ENCODE results near the gene PSTPIP2. TPM values are rescaled to one million over a fixed set of nuclear protein-coding genes. Genes with fewer than 3 reads are reported as not detected.

Gene PSTPIP2
- total and polyA plus RNA-seq, 9 of the 15 experiments (the other 6 are each of a cell fraction or from before 2014, with no cell fraction given): 14.0 to 45.7 (median 27.1) TPM

DNA sequence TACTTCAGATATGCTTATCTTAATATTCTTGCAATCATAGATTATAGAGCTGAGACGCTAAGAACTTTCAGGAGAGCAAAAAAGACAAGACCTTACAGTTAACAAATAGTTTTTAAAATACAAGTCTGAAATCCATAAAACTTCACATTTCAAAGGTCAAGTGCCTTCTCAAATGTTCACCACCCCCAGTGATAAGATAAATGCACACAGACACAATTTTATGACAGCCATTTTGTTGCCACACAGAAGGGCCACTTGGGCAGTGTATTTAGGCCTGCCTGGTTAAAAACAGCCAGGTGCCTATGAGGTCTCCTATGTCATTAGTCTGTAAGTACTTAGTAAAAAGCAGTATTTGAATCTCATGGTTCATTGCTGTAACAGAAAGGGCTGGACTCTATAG lies 8.1 kb upstream of the PSTPIP2 start:
- ChIA-PET CTCF (ENCODE audit: low intra/inter-chr PET ratio) (no interaction called here), POLR2A (interaction anchor here (0.5 to 0.6 kb wide), 2 partner anchors 8 to 657 kb away, joined by 3 to 5 read pairs; partner anchors contain the start of gene PSTPIP2)
- ATAC-seq (no peak), DNase-seq (ENCODE audit: extremely low read depth in 1 of 4, low spot score in 3 of 4) (no peak), FAIRE-seq (no peak)
- H3K36me3 ChIP-seq (ENCODE audit: control insufficient read depth, insufficient read depth, low read length): peaks cover 54% of the 10 kb centered on the region
- in situ Hi-C loops (cut with MboI) (no loop called here), intact Hi-C loops (cut with micrococcal nuclease) (no loop called here)
- no peaks in the 10 kb centered on the region for H3K9me3 ChIP-seq (replicated peaks; ENCODE audit: control insufficient read depth, insufficient read depth, low read depth, low read length)
- no peak overlapping the region for H3K9ac ChIP-seq (ENCODE audit: insufficient read depth in 1 of 2, low read depth in 2 of 2, low read length in 2 of 2)
- BruUV-seq (replicated peaks): no TSS peak
- no peaks in the 10 kb centered on the region for H3K9me1 ChIP-seq (ENCODE audit: control insufficient read depth, insufficient read depth, low read length)
- H2AFZ ChIP-seq (ENCODE audit: low read depth, low read length): no peak overlapping the region
- H3K4me3 ChIP-seq: no peak overlapping the region
- H3K4me1 ChIP-seq (replicated peaks in 1 of 2; ENCODE audit: control insufficient read depth in 2 of 2, insufficient read depth in 2 of 2, low read length in 2 of 2): no peaks in the 10 kb centered on the region; a peak in 1 of 5 replicates
- H3K27ac ChIP-seq (ENCODE audit: extremely low read depth, low read depth, low read length): no peak overlapping the region
- H3K79me2 ChIP-seq (ENCODE audit: control insufficient read depth, insufficient read depth, low read length): no peaks in the 10 kb centered on the region
- no peaks in the 10 kb centered on the region for H4K20me1 ChIP-seq (replicated peaks; ENCODE audit: control insufficient read depth, insufficient read depth, low read length)
- H3K4me2 ChIP-seq (ENCODE audit: insufficient read depth, low read length): no peak overlapping the region
- WGBS (ENCODE audit: insufficient coverage, low coverage, missing lambda C conversion rate): 85% methylated on average over 1 of the region's 1 CpG
- no peak for TF ChIP-seq ARNT (IDR thresholded peaks at IDR 0.05)
- no peak for TF ChIP-seq TSC22D4 (tag; IDR thresholded peaks at IDR 0.05)
- no peak for TF ChIP-seq ZKSCAN3 (CRISPR knock-in tag; IDR thresholded peaks at IDR 0.05)
- TF ChIP-seq DDX20 (tag; IDR thresholded peaks at IDR 0.05; ENCODE audit: low read depth): no peak
- no peaks in the 10 kb centered on the region for H3K27me3 ChIP-seq (ENCODE audit: control insufficient read depth in 2 of 2, insufficient read depth in 2 of 2, low read length in 2 of 2)

DNA sequence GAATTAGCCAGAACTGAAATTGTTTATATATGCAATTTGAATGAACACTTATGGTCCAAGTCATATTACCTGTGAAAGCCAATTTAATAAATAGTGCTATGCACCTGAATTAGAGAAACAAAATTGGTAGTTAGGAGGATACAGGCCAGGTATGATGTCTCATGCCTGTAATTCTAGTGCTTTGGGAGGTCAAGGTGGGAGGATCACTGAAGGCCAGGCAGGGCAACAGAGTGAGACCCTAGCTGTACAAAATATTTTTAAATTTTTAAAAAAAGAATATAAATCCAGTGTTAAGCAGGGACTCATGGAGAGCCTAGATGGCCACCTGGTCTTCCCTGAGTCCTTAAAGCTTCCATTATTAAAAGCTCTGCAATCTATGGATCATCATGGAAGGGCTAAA lies 7.3 kb upstream of the PSTPIP2 start:
- intact Hi-C loops (cut with micrococcal nuclease): no loop called here
- FAIRE-seq (no peak), ATAC-seq (no peak), DNase-seq (ENCODE audit: extremely low read depth in 1 of 4, low spot score in 3 of 4) (no peak)
- H4K20me1 ChIP-seq (replicated peaks; ENCODE audit: control insufficient read depth, insufficient read depth, low read length): no peaks in the 10 kb centered on the region
- BruUV-seq (replicated peaks): no TSS peak
- in situ Hi-C loops (cut with MboI): loop anchor here (10.0 kb wide), 1 partner anchor 405 kb away; no protein-coding TSS in a partner anchor
- no peaks in the 10 kb centered on the region; a peak in 1 of 5 replicates for H3K4me1 ChIP-seq (replicated peaks in 1 of 2; ENCODE audit: control insufficient read depth in 2 of 2, insufficient read depth in 2 of 2, low read length in 2 of 2)
- peaks cover 46% of the 10 kb centered on the region for H3K36me3 ChIP-seq (ENCODE audit: control insufficient read depth, insufficient read depth, low read length)
- no peaks in the 10 kb centered on the region for H3K27me3 ChIP-seq (ENCODE audit: control insufficient read depth in 2 of 2, insufficient read depth in 2 of 2, low read length in 2 of 2)
- H3K9me1 ChIP-seq (ENCODE audit: control insufficient read depth, insufficient read depth, low read length): no peaks in the 10 kb centered on the region
- TF ChIP-seq SAFB (IDR thresholded peaks at IDR 0.05; ENCODE audit: borderline replicate concordance, low read depth, low read length) (no peak), ZNF121 (CRISPR knock-in tag; conservative IDR thresholded peaks at IDR 0.05) (peak; percentile 56; the same call in 1 of the 2 replicates), ZBTB8A (IDR thresholded peaks at IDR 0.05; ENCODE audit: partially characterized antibody) (no peak), CBX5 (IDR thresholded peaks at IDR 0.05; ENCODE audit: borderline replicate concordance, low read depth) (no peak)
- no peak overlapping the region for H3K4me3 ChIP-seq
- H3K9me3 ChIP-seq (replicated peaks; ENCODE audit: control insufficient read depth, insufficient read depth, low read depth, low read length): no peaks in the 10 kb centered on the region
- POLR2A ChIA-PET: interaction anchor here (0.6 kb wide), 1 partner anchor 1889 kb away, joined by 3 read pairs; no protein-coding TSS in a partner anchor
- H3K4me2 ChIP-seq (ENCODE audit: insufficient read depth, low read length): no peak overlapping the region
- H3K27ac ChIP-seq (ENCODE audit: extremely low read depth, low read depth, low read length): no peak overlapping the region
- H3K9ac ChIP-seq (ENCODE audit: insufficient read depth in 1 of 2, low read depth in 2 of 2, low read length in 2 of 2): no peak overlapping the region
- CTCF ChIA-PET (ENCODE audit: low intra/inter-chr PET ratio): no interaction called here
- no peaks in the 10 kb centered on the region for H3K79me2 ChIP-seq (ENCODE audit: control insufficient read depth, insufficient read depth, low read length)
- H2AFZ ChIP-seq (ENCODE audit: low read depth, low read length): no peak overlapping the region
